ENCODE results near the gene RAI14. TPM values are rescaled to one million over a fixed set of nuclear protein-coding genes. Genes with fewer than 3 reads are reported as not detected.

Gene RAI14
- total RNA-seq, 2 donors from 2014 or later = 25.7 to 27.5 TPM

DNA sequence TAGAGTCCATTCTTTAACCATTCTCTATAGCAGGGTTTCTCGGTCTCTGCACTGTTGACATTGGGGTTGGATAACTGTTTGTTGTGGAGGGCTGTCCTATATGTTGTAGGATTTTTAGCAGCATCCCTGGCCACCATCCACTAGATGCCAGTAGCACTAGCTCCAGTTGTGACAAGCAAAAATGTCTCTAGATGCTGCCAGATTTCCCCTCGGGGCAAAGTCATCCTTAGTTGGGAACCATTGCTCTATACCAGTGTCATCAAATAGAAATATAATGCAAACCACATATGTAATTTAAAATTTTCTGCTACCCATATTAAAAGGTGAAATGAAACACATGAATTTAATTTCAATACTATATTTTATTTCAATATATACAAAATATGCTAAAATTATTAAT lies 185.7 kb downstream of the RAI14 start:
- intact Hi-C loops (cut with DNase I) = no loop called here
- WGBS, 2 donors = 79 to 87% methylated on average over 2 of the region's 2 CpGs
- no peak overlapping the region for H3K27ac ChIP-seq
- H3K4me1 ChIP-seq = peaks cover 6% of the 10 kb centered on the region
- DNase-seq (no peak), ATAC-seq (no peak)
- no peaks in the 10 kb centered on the region for H3K9me3 ChIP-seq
- no peaks in the 10 kb centered on the region for H3K36me3 ChIP-seq (replicated peaks in 1 of 2; ENCODE audit: insufficient read depth in 1 of 2, low read depth in 2 of 2)
- TF ChIP-seq POLR2A (IDR thresholded peaks at IDR 0.05) = no peak
- TF ChIP-seq, protein P1, sequence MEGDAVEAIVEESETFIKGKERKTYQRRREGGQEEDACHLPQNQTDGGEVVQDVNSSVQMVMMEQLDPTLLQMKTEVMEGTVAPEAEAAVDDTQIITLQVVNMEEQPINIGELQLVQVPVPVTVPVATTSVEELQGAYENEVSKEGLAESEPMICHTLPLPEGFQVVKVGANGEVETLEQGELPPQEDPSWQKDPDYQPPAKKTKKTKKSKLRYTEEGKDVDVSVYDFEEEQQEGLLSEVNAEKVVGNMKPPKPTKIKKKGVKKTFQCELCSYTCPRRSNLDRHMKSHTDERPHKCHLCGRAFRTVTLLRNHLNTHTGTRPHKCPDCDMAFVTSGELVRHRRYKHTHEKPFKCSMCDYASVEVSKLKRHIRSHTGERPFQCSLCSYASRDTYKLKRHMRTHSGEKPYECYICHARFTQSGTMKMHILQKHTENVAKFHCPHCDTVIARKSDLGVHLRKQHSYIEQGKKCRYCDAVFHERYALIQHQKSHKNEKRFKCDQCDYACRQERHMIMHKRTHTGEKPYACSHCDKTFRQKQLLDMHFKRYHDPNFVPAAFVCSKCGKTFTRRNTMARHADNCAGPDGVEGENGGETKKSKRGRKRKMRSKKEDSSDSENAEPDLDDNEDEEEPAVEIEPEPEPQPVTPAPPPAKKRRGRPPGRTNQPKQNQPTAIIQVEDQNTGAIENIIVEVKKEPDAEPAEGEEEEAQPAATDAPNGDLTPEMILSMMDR (IDR thresholded peaks at IDR 0.05) = no peak
- no peak overlapping the region for H3K4me3 ChIP-seq
- no peaks in the 10 kb centered on the region for H3K27me3 ChIP-seq

DNA sequence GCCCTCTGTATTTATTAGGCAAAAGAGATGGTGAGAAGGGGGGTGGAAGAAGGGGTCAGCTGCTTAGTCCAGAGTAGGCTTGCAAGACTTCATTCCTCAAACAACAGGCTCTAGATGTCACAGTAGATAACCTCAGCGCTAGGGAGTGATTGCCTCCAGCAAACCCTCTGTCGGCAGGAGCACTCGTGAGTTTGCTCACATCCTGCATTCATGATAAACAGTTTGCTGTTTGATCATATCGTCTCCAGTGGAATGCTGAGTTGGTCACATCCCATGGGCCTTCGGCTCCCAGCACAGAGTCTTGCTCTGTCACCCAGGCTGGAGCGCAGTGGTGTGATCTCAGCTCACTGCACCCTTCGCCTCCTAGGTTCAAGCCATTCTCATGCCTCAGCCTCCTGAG lies 186.4 kb downstream of the RAI14 start:
- no peaks in the 10 kb centered on the region for H3K27me3 ChIP-seq
- intact Hi-C loops (cut with DNase I) = no loop called here
- DNase-seq (no peak), ATAC-seq (no peak)
- 77 to 83% methylated on average over 4 to 7 of the region's 7 CpGs for WGBS, 2 donors
- H3K4me3 ChIP-seq = no peak overlapping the region
- no peaks in the 10 kb centered on the region for H3K9me3 ChIP-seq
- H3K36me3 ChIP-seq (replicated peaks in 1 of 2; ENCODE audit: insufficient read depth in 1 of 2, low read depth in 2 of 2) = no peaks in the 10 kb centered on the region
- H3K4me1 ChIP-seq = peaks cover 6% of the 10 kb centered on the region
- TF ChIP-seq POLR2A (IDR thresholded peaks at IDR 0.05) = no peak
- TF ChIP-seq, protein P1 (IDR thresholded peaks at IDR 0.05) = no peak
- no peak overlapping the region for H3K27ac ChIP-seq

DNA sequence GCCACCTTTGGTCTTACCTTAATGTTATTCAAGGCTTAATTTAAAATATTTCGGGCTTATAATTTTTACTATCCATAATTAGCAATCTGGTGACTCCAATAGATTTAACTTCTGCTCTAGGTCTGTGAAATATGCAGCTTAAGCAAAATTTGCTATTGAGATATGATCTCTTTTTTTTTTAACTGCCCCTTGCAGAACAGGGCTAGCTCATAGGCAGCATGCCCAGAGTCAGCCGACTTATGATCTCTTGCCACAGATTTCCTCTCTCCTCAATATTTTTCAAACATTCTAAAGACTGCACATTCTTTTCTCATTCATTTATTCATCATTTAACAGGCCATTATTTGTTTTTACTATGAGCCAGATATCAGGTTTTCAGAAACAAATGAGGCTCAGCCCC lies 187.4 kb downstream of the RAI14 start:
- no peak overlapping the region for H3K4me3 ChIP-seq
- TF ChIP-seq POLR2A (IDR thresholded peaks at IDR 0.05) = no peak
- TF ChIP-seq, protein P1 (IDR thresholded peaks at IDR 0.05) = no peak
- ATAC-seq (no peak), DNase-seq (no peak)
- peaks cover 6% of the 10 kb centered on the region for H3K4me1 ChIP-seq
- no peaks in the 10 kb centered on the region for H3K27me3 ChIP-seq
- no peaks in the 10 kb centered on the region for H3K9me3 ChIP-seq
- intact Hi-C loops (cut with DNase I) = no loop called here
- 60 to 61% methylated on average over 2 of the region's 2 CpGs for WGBS, 2 donors
- H3K27ac ChIP-seq = no peak overlapping the region
- H3K36me3 ChIP-seq (replicated peaks in 1 of 2; ENCODE audit: insufficient read depth in 1 of 2, low read depth in 2 of 2) = no peaks in the 10 kb centered on the region

DNA sequence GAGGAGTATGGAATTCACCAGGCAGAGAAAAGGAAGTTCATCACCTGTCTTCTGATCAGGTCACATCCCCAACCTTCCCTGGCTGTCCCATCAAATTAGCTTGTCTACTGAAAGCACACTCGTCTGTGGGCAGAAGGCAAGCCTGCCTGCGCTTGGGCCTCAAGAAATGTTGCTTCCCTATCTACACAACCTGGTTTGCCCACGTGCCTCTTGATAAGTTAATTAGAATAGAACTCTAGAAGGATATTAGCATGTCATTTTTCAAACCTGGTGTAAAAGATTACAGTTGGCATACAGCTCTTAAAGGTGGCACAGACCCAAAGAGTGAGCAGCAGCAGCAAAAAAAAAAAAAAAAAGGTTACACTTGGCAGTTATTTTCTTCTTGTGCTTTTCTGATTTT lies 188.0 kb downstream of the RAI14 start:
- Histone ChIP-seq H3K4me3 (no peak overlapping the region), H3K36me3 (replicated peaks in 1 of 2; ENCODE audit: insufficient read depth in 1 of 2, low read depth in 2 of 2) (no peaks in the 10 kb centered on the region), H3K4me1 (peaks cover 6% of the 10 kb centered on the region), H3K9me3 (no peaks in the 10 kb centered on the region), H3K27me3 (no peaks in the 10 kb centered on the region), H3K27ac (no peak overlapping the region)
- DNase-seq (no peak), ATAC-seq (no peak)
- intact Hi-C loops (cut with DNase I) = no loop called here
- TF ChIP-seq, protein P1 (IDR thresholded peaks at IDR 0.05) = no peak
- no peak for TF ChIP-seq POLR2A (IDR thresholded peaks at IDR 0.05)
- WGBS, 2 donors = 56 to 67% methylated on average over 3 of the region's 3 CpGs

DNA sequence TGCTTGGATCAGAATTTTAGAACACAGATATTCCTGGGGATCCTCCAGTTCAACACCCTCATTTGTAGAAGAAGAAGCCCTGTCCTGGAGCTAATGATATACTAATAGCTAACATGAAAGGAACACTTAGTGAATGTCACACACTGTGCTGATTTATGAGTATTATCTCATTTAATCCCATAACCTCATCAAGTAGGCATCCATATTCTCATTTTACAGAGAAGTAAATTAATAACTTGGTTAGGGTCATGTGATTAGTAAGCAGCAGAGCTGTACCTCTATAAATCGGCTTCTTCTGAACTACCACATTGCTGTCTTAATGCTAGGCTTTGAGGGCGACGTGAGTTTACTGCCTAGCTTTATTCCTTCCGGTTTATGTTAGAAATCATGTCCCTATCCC lies 188.9 kb downstream of the RAI14 start:
- no peaks in the 10 kb centered on the region for H3K9me3 ChIP-seq
- no peak for TF ChIP-seq POLR2A (IDR thresholded peaks at IDR 0.05)
- TF ChIP-seq, protein P1 (IDR thresholded peaks at IDR 0.05) = no peak
- DNase-seq = no peak
- H3K4me3 ChIP-seq = no peak overlapping the region
- 68 to 78% methylated on average over 4 of the region's 4 CpGs for WGBS, 2 donors
- ATAC-seq = no peak
- intact Hi-C loops (cut with DNase I) = no loop called here
- no peaks in the 10 kb centered on the region for H3K4me1 ChIP-seq
- H3K36me3 ChIP-seq (replicated peaks in 1 of 2; ENCODE audit: insufficient read depth in 1 of 2, low read depth in 2 of 2) = no peaks in the 10 kb centered on the region
- no peak overlapping the region for H3K27ac ChIP-seq
- H3K27me3 ChIP-seq = no peaks in the 10 kb centered on the region

All from body of pancreas (tissue), 4 donors.